ENCODE results near the gene PRKCE.
"Not testable (repeated sequence)": the region's sequence is repeated elsewhere in the genome, so short reads cannot be mapped to it uniquely, and the experiment has no call there.

The PRKCE gene

GRCh38 chr2:46193356-46193755, 541.9 kb downstream of the PRKCE start:
- DNase-seq, result no peak

DNA sequence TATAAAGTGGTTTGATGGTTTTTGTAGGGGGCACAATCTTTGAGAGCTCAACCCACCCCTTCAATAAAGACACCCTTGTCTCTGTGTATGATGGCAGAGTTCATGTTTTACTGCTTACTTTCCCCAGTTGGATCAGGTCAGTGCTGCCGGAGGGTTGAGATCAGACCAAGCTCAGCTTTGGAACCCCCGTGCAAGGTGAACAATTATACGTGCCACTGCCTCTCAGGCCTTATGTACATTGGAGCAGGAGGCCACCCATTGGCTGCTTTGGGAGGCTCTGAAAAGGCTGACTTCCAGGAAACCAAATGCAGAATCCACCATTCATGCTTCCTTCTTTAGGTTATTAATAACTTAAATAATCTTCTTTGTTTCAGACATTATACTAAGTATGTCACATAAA, 542.4 kb downstream of the PRKCE start:
- no peak for DNase-seq

DNA sequence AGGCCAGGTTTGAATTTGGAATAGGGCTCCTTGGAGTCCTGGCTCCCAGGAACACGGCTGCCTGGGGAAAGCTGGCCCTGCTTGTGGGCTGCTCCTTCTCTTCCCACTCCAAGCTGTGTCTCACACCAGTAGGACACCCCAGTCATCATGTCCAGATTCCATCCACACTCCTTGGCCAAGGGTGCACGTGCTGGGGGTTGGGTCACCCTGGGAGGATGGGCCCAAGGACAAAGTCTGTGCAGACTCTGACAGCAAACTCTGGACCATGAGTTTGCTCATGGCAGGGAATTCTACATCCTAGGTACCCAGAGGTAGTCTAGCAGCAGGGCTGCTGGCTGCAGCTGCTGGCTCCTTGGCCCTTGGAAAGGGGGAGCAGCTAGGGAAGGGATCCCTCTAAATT, 543.4 kb downstream of the PRKCE start:
- DNase-seq, result no peak

GRCh38 chr2:46195819-46196218, 544.3 kb downstream of the PRKCE start:
- no peak for DNase-seq

DNA sequence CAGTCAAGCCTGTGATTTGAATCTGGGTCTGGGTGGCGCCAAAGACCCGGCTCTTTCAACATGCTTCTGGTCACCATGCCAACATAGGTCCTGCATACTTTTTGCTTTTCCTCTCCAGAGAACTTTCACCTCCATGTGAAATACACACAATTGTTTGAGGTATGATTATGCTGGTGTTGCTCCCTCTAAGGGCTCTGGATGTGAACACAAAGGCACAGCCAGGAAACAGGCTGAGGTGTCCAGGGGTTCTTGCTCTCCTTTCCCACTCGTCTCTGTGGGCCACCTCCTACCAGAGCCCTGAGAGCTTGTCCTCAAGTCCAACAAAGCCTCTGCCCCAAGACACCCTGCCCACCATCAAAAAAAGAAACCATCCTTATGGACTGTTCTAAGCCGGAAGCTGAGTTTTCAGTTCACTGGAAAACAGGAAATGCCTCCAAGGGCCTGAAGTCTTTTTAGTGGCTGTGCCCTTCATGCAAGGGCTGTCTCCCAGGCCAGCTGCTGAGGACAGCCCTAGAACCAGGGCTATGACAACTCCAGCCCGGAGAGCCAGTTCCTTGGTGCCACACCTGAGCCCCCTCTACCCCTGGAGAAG, 545.5 kb downstream of the PRKCE start:
- DNase-seq, result no peak

DNA sequence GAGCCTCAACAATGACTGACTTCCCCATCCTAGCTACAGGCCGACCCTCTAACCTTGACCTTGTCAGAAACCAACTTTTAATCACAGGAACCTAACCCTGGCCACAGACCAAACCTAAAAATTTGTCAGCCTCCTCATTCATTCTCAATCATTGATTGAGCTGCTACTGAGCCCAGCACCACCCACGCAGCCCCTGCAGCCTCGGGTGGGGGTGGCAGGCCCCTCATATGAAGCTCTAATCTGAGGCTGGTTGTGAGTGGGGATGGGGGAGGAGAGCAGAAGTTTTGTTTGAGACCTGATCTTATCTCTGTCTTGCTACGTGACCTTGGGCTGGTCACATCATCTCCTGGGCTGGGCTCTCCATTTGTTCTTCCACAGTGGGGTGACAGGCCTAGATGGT, 546.2 kb downstream of the PRKCE start:
- no peak for DNase-seq

DNA sequence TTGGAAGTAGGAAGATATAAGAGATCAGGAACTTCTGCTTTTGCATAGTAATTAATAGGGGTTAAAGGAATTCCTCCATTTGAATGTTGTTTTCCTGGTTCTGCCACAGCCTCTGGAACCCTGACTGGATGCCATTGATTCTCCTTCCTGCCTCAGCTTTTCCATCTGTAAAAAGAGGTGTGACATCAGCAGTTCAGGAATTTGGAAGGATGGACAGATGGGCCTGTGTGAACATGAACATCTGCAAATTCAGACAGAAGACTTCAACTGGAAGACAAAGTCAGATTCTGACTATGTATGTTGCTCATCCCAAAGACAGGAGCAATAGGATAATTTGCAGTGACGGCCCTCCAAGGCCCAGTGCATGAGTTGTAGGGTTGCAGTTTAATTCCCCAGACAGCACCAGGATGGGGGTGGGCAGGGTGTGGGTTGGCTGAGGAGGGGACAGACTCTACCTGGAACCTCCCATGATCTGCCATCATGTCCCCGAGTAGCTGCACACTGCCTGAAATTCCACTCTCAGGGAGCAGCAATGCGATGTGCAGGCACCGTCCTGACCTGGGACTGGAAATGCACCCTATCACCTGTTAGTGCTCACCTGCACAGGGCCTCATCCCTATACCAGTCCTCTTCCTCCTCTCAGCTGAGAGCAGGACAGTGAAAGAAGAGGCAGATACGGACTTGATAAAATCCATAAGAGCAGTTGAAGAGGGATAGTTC, 546.8 kb downstream of the PRKCE start:
- no peak for DNase-seq

- DNase-seq, result no peak
Measured at GRCh38 chr2:46198966-46199365, 547.5 kb downstream of the PRKCE start.

GRCh38 chr2:46200100-46200690, 548.7 kb downstream of the PRKCE start:
- DNase-seq, result no peak

- DNase-seq, result no peak
Measured at GRCh38 chr2:46200861-46201605, 549.6 kb downstream of the PRKCE start.

- DNase-seq, result no peak
Measured at GRCh38 chr2:46202453-46202852, 551.0 kb downstream of the PRKCE start.

GRCh38 chr2:46202987-46203386, 551.5 kb downstream of the PRKCE start:
- no peak for DNase-seq

GRCh38 chr2:46203636-46204035, 552.2 kb downstream of the PRKCE start:
- DNase-seq, result not testable (repeated sequence)

GRCh38 chr2:46207591-46207990, 556.1 kb downstream of the PRKCE start:
- DNase-seq, result no peak

GRCh38 chr2:46208766-46209165, 557.3 kb downstream of the PRKCE start:
- DNase-seq, result no peak

DNA sequence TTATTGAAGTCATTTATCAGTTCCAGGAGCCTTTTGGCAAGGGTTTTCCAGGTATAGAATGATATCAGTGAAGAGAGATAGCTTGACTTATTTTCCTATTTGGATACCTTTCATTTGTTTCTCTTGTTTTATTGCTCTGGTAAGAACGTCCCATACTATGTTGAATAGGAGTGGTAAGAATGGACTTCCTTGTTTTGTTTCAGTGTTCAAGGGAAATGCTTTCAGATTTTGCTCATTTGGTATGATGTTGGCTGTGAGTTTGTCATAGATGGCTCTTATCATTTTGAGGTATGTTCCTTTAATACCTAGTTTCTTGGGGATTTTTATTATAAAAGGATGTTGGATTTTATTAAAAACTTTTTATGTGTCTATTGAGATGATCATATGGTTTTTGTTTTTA, 558.6 kb downstream of the PRKCE start:
- no peak for DNase-seq

DNA sequence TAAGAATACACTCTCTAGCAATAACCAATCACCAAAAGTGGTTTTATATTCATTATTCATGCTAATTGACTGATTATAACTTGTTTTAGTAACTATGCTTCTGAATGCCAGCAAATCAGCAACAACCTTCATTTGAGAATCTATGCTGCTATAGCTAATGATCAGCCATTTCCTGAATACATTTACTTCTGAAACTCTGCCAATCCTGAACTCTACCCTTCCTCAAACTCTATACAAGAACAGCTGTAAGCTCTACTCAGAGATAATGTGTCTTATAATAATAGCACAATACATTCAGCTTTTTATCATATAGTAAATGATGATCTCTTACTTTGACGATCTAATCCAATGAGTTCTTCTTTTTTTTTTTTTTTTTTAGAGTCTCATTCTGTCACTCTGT, 560.0 kb downstream of the PRKCE start:
- no peak for DNase-seq

DNA sequence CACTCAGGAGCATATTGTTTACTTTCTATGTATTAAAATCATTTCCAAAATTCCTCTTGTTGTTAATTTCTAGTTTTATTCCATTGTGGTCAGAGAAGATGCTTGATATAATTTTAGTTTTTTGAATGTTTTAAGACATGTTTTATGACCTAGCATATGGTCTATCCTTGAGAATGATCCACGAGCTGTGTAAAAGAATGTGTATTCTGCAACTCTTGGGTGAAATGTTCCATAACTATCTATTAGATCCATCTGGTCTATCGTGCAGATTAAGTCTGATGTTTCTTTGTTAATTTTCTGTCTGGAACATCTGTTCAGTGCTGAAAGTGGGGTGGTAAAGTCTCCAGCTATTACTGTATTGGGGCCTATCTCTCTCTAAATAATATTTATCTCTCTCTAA, 562.4 kb downstream of the PRKCE start:
- DNase-seq, result no peak

DNA sequence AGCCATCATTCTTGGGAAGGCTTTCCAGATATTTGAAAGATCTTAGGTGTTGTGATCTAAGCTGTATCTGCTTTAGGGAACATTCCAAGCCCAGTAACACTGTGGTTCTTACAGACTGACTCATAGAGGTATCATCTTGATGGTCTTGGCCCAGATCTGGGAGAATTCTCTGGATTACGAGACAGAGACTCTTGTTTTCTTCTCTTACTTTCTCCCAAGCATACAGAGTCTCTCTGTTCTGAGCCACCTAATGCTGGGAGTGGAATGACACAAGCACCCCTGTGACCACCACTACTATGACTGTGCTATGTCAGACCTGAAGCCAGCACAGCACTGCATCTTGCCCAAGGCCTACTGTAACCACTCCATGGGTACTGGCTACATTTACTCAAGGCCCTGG, 564.7 kb downstream of the PRKCE start:
- DNase-seq, result no peak

- DNase-seq, result not testable (repeated sequence)
Measured at GRCh38 chr2:46223514-46223913, 572.0 kb downstream of the PRKCE start.

- no peak for DNase-seq
Measured at GRCh38 chr2:46225150-46225625, 573.7 kb downstream of the PRKCE start.

DNA sequence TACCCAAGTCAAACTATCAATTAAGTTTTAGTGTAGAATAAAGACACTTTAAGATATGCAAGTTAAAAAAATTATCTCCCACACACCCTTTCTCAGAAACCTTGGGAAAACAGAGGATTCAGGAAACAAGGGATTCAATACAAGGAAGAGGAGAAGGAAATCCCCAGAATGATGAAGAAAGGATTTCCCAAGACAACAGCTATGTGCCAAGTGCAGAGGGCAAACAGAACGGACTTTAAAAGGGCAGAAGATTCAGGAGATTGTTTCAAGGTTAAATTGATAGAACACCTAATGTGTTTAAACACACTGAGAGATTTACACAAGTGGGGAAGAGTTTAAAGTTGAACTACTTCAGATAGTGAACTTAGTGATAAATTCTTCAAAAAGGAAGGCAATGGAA, 574.3 kb downstream of the PRKCE start:
- no peak for DNase-seq

- no peak for DNase-seq
Measured at GRCh38 chr2:46226620-46227019, 575.1 kb downstream of the PRKCE start.

GRCh38 chr2:46227022-46227421, 575.5 kb downstream of the PRKCE start:
- DNase-seq, result no peak

Measured in stimulated activated CD4-positive, alpha-beta T cell treated with anti-CD3 and anti-CD28 coated beads, Interleukin-4, amount 100 ng/mL, for 4 hours (primary cell).